Fibroblast of lung (primary cell): Measurements from ENCODE around the gene CARMIL1. TPM values are rescaled to one million over a fixed set of nuclear protein-coding genes. Genes with fewer than 3 reads are reported as not detected.
A peak's percentile ranks its signal among the peaks of the same experiment; 100 is the strongest.

Source experiments
- DNase-seq, 2 donors: peaks; one replicate each; pipeline versions ENCODE4 v3.0.0 to v3.0.0-alpha.2; 2010; ENCODE audit warnings: low read depth in 2 of 2
- H2AFZ ChIP-seq: 2 replicates; pipeline ENCODE4 v1.5.1; 2012; ENCODE audit warnings: low read length, control low read depth, inconsistent platforms
- H3K27ac ChIP-seq: 2 replicates; pipeline ENCODE4 v1.5.1; 2011; ENCODE audit warnings: low read length, control low read depth; ENCODE audit not compliant: insufficient read depth
- H3K27me3 ChIP-seq: 2 replicates; pipeline ENCODE4 v1.5.1; 2011; ENCODE audit warnings: mild to moderate bottlenecking, low read length; ENCODE audit not compliant: control insufficient read depth, insufficient read depth
- H3K36me3 ChIP-seq: 2 replicates; pipeline ENCODE4 v1.5.1; 2011; ENCODE audit warnings: low read length; ENCODE audit not compliant: control insufficient read depth, insufficient read depth
- H3K4me1 ChIP-seq: 2 replicates; pipeline ENCODE4 v1.5.1; 2011; ENCODE audit warnings: low read length; ENCODE audit not compliant: control insufficient read depth, insufficient read depth; ENCODE audit errors: extremely low read depth
- H3K4me2 ChIP-seq: 2 replicates; pipeline ENCODE4 v1.5.1; 2011; ENCODE audit warnings: low read length, control low read depth; ENCODE audit not compliant: insufficient read depth; ENCODE audit errors: extremely low read depth
- H3K4me3 ChIP-seq, 4 experiments: fragments of 200-600 bp in 1 of 4; sonication (generic) in 1 of 4; replicated peaks in 1 of 4; 2 replicates each; pipeline ENCODE4 v1.5.1; 2011 to 2016; ENCODE audit warnings: low read length in 4 of 4, low read depth in 3 of 4, mild to moderate bottlenecking in 3 of 4, control low read depth in 2 of 4, inconsistent platforms in 1 of 4, mixed read lengths in 1 of 4; ENCODE audit not compliant: insufficient read depth in 1 of 4; ENCODE audit errors: control extremely low read depth in 1 of 4
- H3K79me2 ChIP-seq: 2 replicates; pipeline ENCODE4 v1.5.1; 2012; ENCODE audit warnings: mild to moderate bottlenecking, low read length, inconsistent platforms; ENCODE audit not compliant: control insufficient read depth, insufficient read depth
- H3K9ac ChIP-seq: 2 replicates; pipeline ENCODE4 v1.5.1; 2011; ENCODE audit warnings: mild to moderate bottlenecking, low read length, control low read depth; ENCODE audit not compliant: insufficient read depth
- H3K9me3 ChIP-seq: 2 replicates; pipeline ENCODE4 v1.5.1; 2012; ENCODE audit warnings: low read depth, low read length; ENCODE audit not compliant: control insufficient read depth, insufficient read depth
- H4K20me1 ChIP-seq: 2 replicates; pipeline ENCODE4 v1.5.1; 2011; ENCODE audit warnings: low read length; ENCODE audit not compliant: control insufficient read depth, insufficient read depth; ENCODE audit errors: extremely low read depth
- CTCF ChIP-seq, 2 donors: IDR thresholded peaks in 1 of 2; conservative IDR thresholded peaks in 1 of 2; 1 replicate in 1 of 2; 2 replicates in 1 of 2; pipeline ENCODE4 v1.5.1; 2011 to 2012; ENCODE audit warnings: low read length in 2 of 2, control low read depth in 1 of 2, inconsistent platforms in 1 of 2, low read depth in 1 of 2, mild to moderate bottlenecking in 1 of 2
- EZH2 ChIP-seq: IDR thresholded peaks from 2 replicates; pipeline ENCODE4 v1.5.1; 2012; ENCODE audit warnings: low read length, control low read depth, mild to moderate bottlenecking; ENCODE audit errors: missing control alignments
- polyA plus RNA-seq, 2 donors: library from polyadenylated mRNA; depleted of rRNA in 1 of 2; stranded (reverse) in 1 of 2; unstranded in 1 of 2; fragments of >200 nt; gene quantifications; 2 replicates each; pipeline ENCODE4 v1.2.1, GENCODE V29; 2011 to 2012; ENCODE audit warnings: missing spikeins in 1 of 2
- total RNA-seq: library from RNA; depleted of rRNA; stranded (reverse); fragments of >200 nt; gene quantifications from 2 replicates; pipeline ENCODE4 v1.2.1, GENCODE V29; 2014

CARMIL1 gene
- total and polyA plus RNA-seq, 2 donors (not counting 1 experiment from before 2014, with no cell fraction given) = 10.2 to 12.5 TPM

- TF ChIP-seq CTCF (conservative IDR thresholded peaks at IDR 0.05 in 1 of 2, IDR thresholded peaks at IDR 0.05 in 1 of 2; ENCODE audit: low read depth in 1 of 2, low read length in 2 of 2) = no peak
- TF ChIP-seq EZH2 = no peak
- no peak overlapping the region for H3K4me2 ChIP-seq
- H3K36me3 ChIP-seq = no peaks in the 10 kb centered on the region
- no peak overlapping the region for H3K4me3 ChIP-seq
- no peaks in the 10 kb centered on the region for H3K9me3 ChIP-seq
- H3K4me1 ChIP-seq = no peaks in the 10 kb centered on the region
- no peaks in the 10 kb centered on the region for H3K27me3 ChIP-seq
- no peak overlapping the region for H2AFZ ChIP-seq
- DNase-seq = peak; percentile 47 to 88
- no peaks in the 10 kb centered on the region for H4K20me1 ChIP-seq
- no peaks in the 10 kb centered on the region for H3K79me2 ChIP-seq
- H3K9ac ChIP-seq = no peak overlapping the region
- no peak overlapping the region for H3K27ac ChIP-seq
Measured at GRCh38 chr6:25248123-25248522, 31.1 kb upstream of the CARMIL1 start.

DNA sequence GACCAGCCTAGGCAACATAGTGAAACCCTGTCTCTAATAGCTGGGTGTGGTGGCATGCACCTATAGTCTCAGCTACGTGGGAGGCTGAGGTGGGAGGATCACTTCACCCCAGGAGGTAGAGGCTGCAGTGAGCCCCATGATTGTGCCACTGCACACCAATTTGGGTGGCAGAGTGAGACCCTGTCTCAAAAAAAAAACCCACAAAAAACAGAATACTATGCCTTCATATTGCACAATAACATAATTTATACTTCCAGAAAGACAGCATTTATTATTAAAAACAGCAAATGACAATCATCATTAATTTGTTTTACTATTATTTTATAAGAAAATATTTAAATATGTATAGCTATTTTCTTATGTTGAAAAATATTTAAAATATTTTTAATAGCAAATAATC, 30.0 kb upstream of the CARMIL1 start:
- Histone ChIP-seq H2AFZ (no peak overlapping the region), H3K27me3 (no peaks in the 10 kb centered on the region), H3K4me3 (no peak overlapping the region), H3K9me3 (no peaks in the 10 kb centered on the region), H3K9ac (no peak overlapping the region), H3K36me3 (no peaks in the 10 kb centered on the region), H4K20me1 (no peaks in the 10 kb centered on the region), H3K4me2 (no peak overlapping the region), H3K4me1 (no peaks in the 10 kb centered on the region), H3K79me2 (no peaks in the 10 kb centered on the region), H3K27ac (no peak overlapping the region)
- no peak for DNase-seq
- TF ChIP-seq EZH2 = no peak
- no peak for TF ChIP-seq CTCF (conservative IDR thresholded peaks at IDR 0.05 in 1 of 2, IDR thresholded peaks at IDR 0.05 in 1 of 2; ENCODE audit: low read depth in 1 of 2, low read length in 2 of 2)

GRCh38 chr6:25250878-25251277, 28.3 kb upstream of the CARMIL1 start:
- DNase-seq = peak in 1 of 2 donors; percentile 67
- Histone ChIP-seq H3K79me2 (no peaks in the 10 kb centered on the region), H3K9ac (no peak overlapping the region), H3K9me3 (no peaks in the 10 kb centered on the region), H3K4me3 (no peak overlapping the region), H3K36me3 (no peaks in the 10 kb centered on the region), H3K4me1 (no peaks in the 10 kb centered on the region), H3K27me3 (no peaks in the 10 kb centered on the region), H2AFZ (no peak overlapping the region), H3K27ac (no peak overlapping the region), H3K4me2 (no peak overlapping the region), H4K20me1 (no peaks in the 10 kb centered on the region)
- TF ChIP-seq EZH2 = no peak
- TF ChIP-seq CTCF (conservative IDR thresholded peaks at IDR 0.05 in 1 of 2, IDR thresholded peaks at IDR 0.05 in 1 of 2; ENCODE audit: low read depth in 1 of 2, low read length in 2 of 2) = no peak
